SK-N-SH treated with all-trans-retinoic acid at 6 μM for 48 hours (cell line): ENCODE results near the gene PARVB.

Experiments used
- ATAC-seq: fragments of 200-7000 bp; cut with Tn5 transposase; 3 replicates; pipeline ENCODE4 v1.9.1; 2020; ENCODE audit warnings: mild to moderate bottlenecking, moderate library complexity
- ARNTL ChIP-seq: fragments of 450-650 bp; formaldehyde crosslinking; IDR thresholded peaks from 2 replicates; pipeline ENCODE4 v1.5.0; 2020; ENCODE audit warnings: low read depth, mild to moderate bottlenecking, moderate library complexity, borderline replicate concordance
- CREB5 ChIP-seq: fragments of 250-450 bp; sonication (Bioruptor Pico); IDR thresholded peaks from 2 replicates; pipeline ENCODE4 v1.5.1; 2020; ENCODE audit warnings: low read depth, mild to moderate bottlenecking, moderate library complexity
- CSDC2 ChIP-seq: fragments of 250-450 bp; sonication (Bioruptor Pico); IDR thresholded peaks from 2 replicates; pipeline ENCODE4 v1.5.0; 2020; ENCODE audit warnings: mild to moderate bottlenecking, moderate library complexity
- CSRNP3 ChIP-seq: fragments of 250-450 bp; sonication (Bioruptor Pico); IDR thresholded peaks from 2 replicates; pipeline ENCODE4 v1.5.1; 2021; ENCODE audit warnings: mild to moderate bottlenecking, moderate library complexity
- GLIS3 ChIP-seq: fragments of 250-450 bp; sonication (Bioruptor Pico); IDR thresholded peaks from 2 replicates; pipeline ENCODE4 v1.5.0; 2020; ENCODE audit warnings: mild to moderate bottlenecking, moderate library complexity
- OSR1 ChIP-seq: fragments of 250-450 bp; sonication (Bioruptor Pico); IDR thresholded peaks from 2 replicates; pipeline ENCODE4 v1.8.0; 2022; ENCODE audit warnings: moderate library complexity, mild to moderate bottlenecking, inconsistent platforms
- POU6F1 ChIP-seq: fragments of 250-450 bp; sonication (Bioruptor Pico); IDR thresholded peaks from 2 replicates; pipeline ENCODE4 v1.8.0; 2021; ENCODE audit warnings: low read depth, mild to moderate bottlenecking, moderate library complexity, borderline replicate concordance
- PPARA ChIP-seq: fragments of 250-450 bp; sonication (Bioruptor Pico); IDR thresholded peaks from 2 replicates; pipeline ENCODE4 v1.5.0; 2020; ENCODE audit warnings: mild to moderate bottlenecking, borderline replicate concordance
- RARB ChIP-seq: fragments of 250-450 bp; sonication (Bioruptor Pico); IDR thresholded peaks from 2 replicates; pipeline ENCODE4 v1.8.0; 2021; ENCODE audit warnings: mild to moderate bottlenecking, moderate library complexity
- SNAI2 ChIP-seq: fragments of 250-450 bp; sonication (Bioruptor Pico); IDR thresholded peaks from 2 replicates; pipeline ENCODE4 v1.5.0; 2020; ENCODE audit warnings: mild to moderate bottlenecking, moderate library complexity
- TCF4 ChIP-seq: fragments of 250-450 bp; sonication (Bioruptor Pico); IDR thresholded peaks from 2 replicates; pipeline ENCODE4 v1.8.0; 2021; ENCODE audit warnings: mild to moderate bottlenecking, moderate library complexity, borderline replicate concordance
- TOX ChIP-seq: fragments of 250-450 bp; sonication (Bioruptor Pico); IDR thresholded peaks from 2 replicates; pipeline ENCODE4 v1.8.0; 2021; ENCODE audit warnings: mild to moderate bottlenecking, moderate library complexity, borderline replicate concordance
- TSHZ2 ChIP-seq: fragments of 250-450 bp; sonication (Bioruptor Pico); IDR thresholded peaks from 2 replicates; pipeline ENCODE4 v1.5.0; 2020; ENCODE audit warnings: mild to moderate bottlenecking, moderate library complexity
- ZC3H10 ChIP-seq: fragments of 250-450 bp; sonication (Bioruptor Pico); IDR thresholded peaks from 2 replicates; pipeline ENCODE4 v1.5.1; 2021; ENCODE audit warnings: mild to moderate bottlenecking, moderate library complexity
- ZFP3 ChIP-seq: fragments of 250-450 bp; sonication (Bioruptor Pico); IDR thresholded peaks from 2 replicates; pipeline ENCODE4 v1.5.0; 2020; ENCODE audit warnings: mild to moderate bottlenecking, moderate library complexity
- ZFP30 ChIP-seq: fragments of 450-650 bp; formaldehyde crosslinking; IDR thresholded peaks from 2 replicates; pipeline ENCODE4 v1.5.0; 2022; ENCODE audit warnings: mild to moderate bottlenecking, moderate library complexity
- ZNF565 ChIP-seq: fragments of 450-650 bp; formaldehyde crosslinking; conservative IDR thresholded peaks from 2 replicates; pipeline ENCODE4 v1.5.0; 2020; ENCODE audit warnings: low read depth, mild to moderate bottlenecking, moderate library complexity
- ZNF70 ChIP-seq: fragments of 450-650 bp; formaldehyde crosslinking; IDR thresholded peaks from 2 replicates; pipeline ENCODE4 v1.5.0; 2020; ENCODE audit warnings: mild to moderate bottlenecking, moderate library complexity
- ZNF8 ChIP-seq: fragments of 450-650 bp; formaldehyde crosslinking; IDR thresholded peaks from 2 replicates; pipeline ENCODE4 v1.5.0; 2020; ENCODE audit warnings: mild to moderate bottlenecking, moderate library complexity
- TF ChIP-seq, protein P1 (sequence below): fragments of 250-450 bp; sonication (Bioruptor Pico); IDR thresholded peaks from 2 replicates; pipeline ENCODE4 v1.8.0; 2020; ENCODE audit warnings: mild to moderate bottlenecking, moderate library complexity, borderline replicate concordance

PARVB gene

DNA sequence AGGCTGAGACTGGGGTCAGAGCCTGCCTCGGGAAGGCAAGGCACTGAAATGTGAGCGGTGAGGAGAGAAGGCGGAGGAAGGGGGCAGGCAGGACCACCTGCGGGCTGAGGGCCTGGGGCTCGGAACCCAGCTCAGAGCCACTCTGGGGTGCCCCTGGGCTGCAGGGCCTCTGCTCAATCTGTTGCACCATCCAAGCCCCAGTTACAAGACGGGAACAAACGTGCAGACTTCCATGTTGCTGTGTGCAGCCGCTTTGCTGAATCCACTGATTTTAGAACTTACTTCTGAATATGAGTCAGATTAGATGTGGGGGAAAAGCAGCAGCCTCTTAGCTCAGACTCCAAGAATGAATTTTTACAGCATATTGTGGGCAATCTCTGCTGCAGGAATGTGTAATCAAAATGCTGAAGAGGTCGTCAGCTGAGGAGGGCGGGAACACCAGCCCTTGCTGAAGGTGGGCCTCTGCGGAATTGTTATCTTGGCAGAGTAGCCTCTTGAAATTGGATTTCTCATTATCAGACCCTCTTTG is 178.2 kb downstream of the PARVB start (continued):
- no peak for TF ChIP-seq POU6F1 (CRISPR knock-in tag)
- no peak for TF ChIP-seq ZNF70
- TF ChIP-seq ZFP30 (CRISPR knock-in tag), result no peak
- TF ChIP-seq ZC3H10 (CRISPR knock-in tag), result no peak
- TF ChIP-seq ZNF8 (CRISPR knock-in tag), result no peak
- no peak for TF ChIP-seq RARB (CRISPR knock-in tag)
- no peak for TF ChIP-seq CSDC2 (CRISPR knock-in tag)
- TF ChIP-seq, protein P1, sequence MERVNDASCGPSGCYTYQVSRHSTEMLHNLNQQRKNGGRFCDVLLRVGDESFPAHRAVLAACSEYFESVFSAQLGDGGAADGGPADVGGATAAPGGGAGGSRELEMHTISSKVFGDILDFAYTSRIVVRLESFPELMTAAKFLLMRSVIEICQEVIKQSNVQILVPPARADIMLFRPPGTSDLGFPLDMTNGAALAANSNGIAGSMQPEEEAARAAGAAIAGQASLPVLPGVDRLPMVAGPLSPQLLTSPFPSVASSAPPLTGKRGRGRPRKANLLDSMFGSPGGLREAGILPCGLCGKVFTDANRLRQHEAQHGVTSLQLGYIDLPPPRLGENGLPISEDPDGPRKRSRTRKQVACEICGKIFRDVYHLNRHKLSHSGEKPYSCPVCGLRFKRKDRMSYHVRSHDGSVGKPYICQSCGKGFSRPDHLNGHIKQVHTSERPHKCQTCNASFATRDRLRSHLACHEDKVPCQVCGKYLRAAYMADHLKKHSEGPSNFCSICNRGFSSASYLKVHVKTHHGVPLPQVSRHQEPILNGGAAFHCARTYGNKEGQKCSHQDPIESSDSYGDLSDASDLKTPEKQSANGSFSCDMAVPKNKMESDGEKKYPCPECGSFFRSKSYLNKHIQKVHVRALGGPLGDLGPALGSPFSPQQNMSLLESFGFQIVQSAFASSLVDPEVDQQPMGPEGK (CRISPR knock-in tag), result no peak
- TF ChIP-seq ZNF565 (CRISPR knock-in tag), result no peak

DNA sequence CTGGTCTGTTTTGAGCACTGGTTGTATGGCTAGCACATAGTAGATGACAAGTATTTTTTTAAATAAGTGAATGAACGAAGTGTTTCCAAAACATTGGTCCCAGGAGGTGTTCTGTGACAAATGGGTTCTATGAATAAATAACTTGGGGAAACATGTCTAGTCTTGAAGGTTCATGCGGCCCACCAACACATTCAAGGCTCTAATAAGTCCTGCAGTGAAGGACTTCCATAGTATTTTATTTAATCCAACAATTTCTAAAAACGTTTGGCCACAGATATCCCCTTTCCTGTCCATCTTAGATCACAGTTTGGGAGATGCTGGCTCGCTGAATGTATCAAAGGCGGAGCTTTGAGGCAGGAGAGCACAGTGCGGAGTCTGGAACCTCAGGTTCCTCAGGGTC is 179.1 kb downstream of the PARVB start:
- no peak for ATAC-seq
- TF ChIP-seq ZFP30 (CRISPR knock-in tag), result no peak
- no peak for TF ChIP-seq ZC3H10 (CRISPR knock-in tag)
- TF ChIP-seq ZNF8 (CRISPR knock-in tag), result no peak
- no peak for TF ChIP-seq CSRNP3 (CRISPR knock-in tag)
- no peak for TF ChIP-seq ZNF70
- TF ChIP-seq ARNTL (CRISPR knock-in tag), result no peak
- no peak for TF ChIP-seq GLIS3 (CRISPR knock-in tag)
- TF ChIP-seq TOX, result no peak
- no peak for TF ChIP-seq SNAI2 (CRISPR knock-in tag)
- no peak for TF ChIP-seq CREB5 (CRISPR knock-in tag)
- TF ChIP-seq ZFP3 (CRISPR knock-in tag), result no peak
- no peak for TF ChIP-seq TSHZ2 (CRISPR knock-in tag)
- no peak for TF ChIP-seq CSDC2 (CRISPR knock-in tag)
- no peak for TF ChIP-seq RARB (CRISPR knock-in tag)
- TF ChIP-seq ZNF565 (CRISPR knock-in tag), result no peak
- no peak for TF ChIP-seq TCF4 (CRISPR knock-in tag)
- no peak for TF ChIP-seq OSR1

GRCh38 chr22:44204739-44205515 is 180.8 kb downstream of the PARVB start:
- no peak for ATAC-seq
- no peak for TF ChIP-seq ZNF565 (CRISPR knock-in tag)
- no peak for TF ChIP-seq OSR1
- TF ChIP-seq ZFP30 (CRISPR knock-in tag), result no peak
- TF ChIP-seq TSHZ2 (CRISPR knock-in tag), result no peak
- TF ChIP-seq GLIS3 (CRISPR knock-in tag), result no peak
- no peak for TF ChIP-seq PPARA (CRISPR knock-in tag)
- no peak for TF ChIP-seq CREB5 (CRISPR knock-in tag)
- no peak for TF ChIP-seq RARB (CRISPR knock-in tag)
- no peak for TF ChIP-seq CSDC2 (CRISPR knock-in tag)
- no peak for TF ChIP-seq ZNF8 (CRISPR knock-in tag)
- TF ChIP-seq, all 23 proteins: peak for 0
